ENCODE measurements around the gene FREM1. TPM values are rescaled to one million over a fixed set of nuclear protein-coding genes. Genes with fewer than 3 reads are reported as not detected.

Gene FREM1
- total and polyA plus RNA-seq, 2 of the 13 experiments (the other 11 are each of a cell fraction or from before 2014, with no cell fraction given) = 64.3 to 202 TPM

- Histone ChIP-seq H3K9me3 (ENCODE audit: low read length) (no peaks in the 10 kb centered on the region), H4K20me1 (ENCODE audit: insufficient read depth, low read length) (no peaks in the 10 kb centered on the region), H2AFZ (ENCODE audit: low read length) (no peak overlapping the region), H3K27me3 (ENCODE audit: control insufficient read depth in 1 of 2, insufficient read depth in 2 of 2, low read length in 2 of 2) (no peaks in the 10 kb centered on the region), H3K27ac (ENCODE audit: extremely low read length, insufficient read depth, low read length) (no peak overlapping the region), H3K4me3 (replicated peaks in 1 of 3; ENCODE audit: insufficient read depth in 1 of 3, low read depth in 2 of 3, low read length in 3 of 3) (no peak overlapping the region), H3K36me3 (replicated peaks in 1 of 2; ENCODE audit: control insufficient read depth in 1 of 2, insufficient read depth in 2 of 2, low read length in 2 of 2) (peaks cover 16 to 85% of the 10 kb centered on the region in 2 experiments), H3K79me2 (ENCODE audit: insufficient read depth, low read length) (no peaks in the 10 kb centered on the region), H3K4me1 (ENCODE audit: insufficient read depth, low read length) (no peaks in the 10 kb centered on the region), H3K9ac (ENCODE audit: insufficient read depth, low read depth, low read length) (no peak overlapping the region), H3K4me2 (ENCODE audit: low read depth, low read length) (no peak overlapping the region)
- ATAC-seq (no peak), FAIRE-seq (no peak), DNase-seq (ENCODE audit: low spot score) (no peak)
- POLR2A ChIA-PET = no interaction called here
- CTCF ChIA-PET (ENCODE audit: low intra/inter-chr PET ratio, low total read pairs) = no interaction called here
- no peak for TF ChIP-seq HOMEZ (CRISPR knock-in tag; IDR thresholded peaks at IDR 0.05; ENCODE audit: low read depth)
- TF ChIP-seq ZNF136 (CRISPR knock-in tag; IDR thresholded peaks at IDR 0.05; ENCODE audit: low read depth) = no peak
- no peak for TF ChIP-seq ZNF691 (CRISPR knock-in tag; IDR thresholded peaks at IDR 0.05; ENCODE audit: borderline replicate concordance, low read depth)
- no peak for TF ChIP-seq ZSCAN30 (CRISPR knock-in tag; IDR thresholded peaks at IDR 0.05)
- TF ChIP-seq PAXIP1 (CRISPR knock-in tag; conservative IDR thresholded peaks at IDR 0.05) = no peak
- BruUV-seq (replicated peaks) = no TSS peak
- in situ Hi-C loops (cut with HindIII; ENCODE audit: extremely low pct_ligation_motif_present, low pct_unique_long_range_greater_than_20kb) (no loop called here), intact Hi-C loops (cut with micrococcal nuclease; ENCODE audit: unreplicated experiment) (no loop called here)
Observed at GRCh38 chr9:14811844-14812243, 98.4 kb downstream of the FREM1 start.
